Head of caudate nucleus (tissue), 42 donors: ENCODE data around the gene PPTC7.
"Not testable (repeated sequence)": the region's sequence is repeated elsewhere in the genome, so short reads cannot be mapped to it uniquely, and the experiment has no call there.

Experiments
- DNase-seq, 42 donors: peaks; one replicate each; pipeline versions ENCODE4 v3.0.0 to v3.0.0-alpha.2; 2020 to 2021; ENCODE audit warnings: mixed read lengths in 7 of 42
- intact Hi-C: fragments of 100-400 bp; cut with DNase I; formaldehyde crosslinking; loops from one replicate; pipeline ENCODE4 v1.15.0; 2022

PPTC7 gene

GRCh38 chr12:110545259-110545658 is 37.9 kb downstream of the PPTC7 start:
- intact Hi-C loops, DNase-seq: not testable (repeated sequence)

DNA sequence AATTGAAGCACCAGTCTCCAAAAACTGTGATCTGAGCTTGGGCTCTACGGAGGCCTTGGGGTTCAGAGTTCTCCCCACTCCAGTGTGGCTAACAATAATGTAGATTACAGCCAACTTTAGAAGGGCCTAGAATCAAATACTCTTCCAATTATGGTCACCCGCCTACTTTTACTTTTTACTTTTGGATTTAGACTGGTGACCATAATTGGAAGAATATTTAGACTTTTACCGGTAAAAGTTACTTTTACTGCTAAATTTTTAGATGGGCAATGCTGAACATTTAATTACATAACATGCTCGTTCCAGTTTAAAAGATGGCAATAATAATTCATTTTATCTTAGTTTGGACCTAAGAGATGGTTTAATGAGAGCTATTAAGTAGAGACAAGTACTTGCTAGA is 39.2 kb downstream of the PPTC7 start:
- no peak for DNase-seq
- intact Hi-C loops = no loop called here

GRCh38 chr12:110543252-110543959 is 39.7 kb downstream of the PPTC7 start:
- peak in 34 of 42 donors; percentile 7 to 77 (median 40) for DNase-seq
- intact Hi-C loops = no loop called here

DNA sequence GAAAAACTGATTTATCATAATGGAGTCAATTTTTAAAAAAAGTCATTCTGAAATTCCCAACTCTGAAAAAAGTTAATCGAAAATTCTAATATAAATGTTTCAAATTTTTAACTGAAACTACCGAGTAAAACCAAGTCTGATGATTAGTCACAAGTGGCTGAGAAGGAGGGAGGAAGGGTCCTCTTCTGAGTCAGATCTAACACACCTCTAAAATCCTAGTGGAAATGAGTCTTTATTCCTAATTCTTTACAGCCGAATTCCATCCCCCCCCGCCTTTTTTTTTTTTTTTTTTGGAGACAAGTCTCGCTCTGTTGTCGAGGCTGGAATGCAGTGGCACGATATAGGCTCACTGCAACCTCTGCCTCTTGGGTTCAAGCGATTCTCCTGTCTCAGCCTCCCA is 43.1 kb downstream of the PPTC7 start:
- intact Hi-C loops = no loop called here
- no peak for DNase-seq

- intact Hi-C loops = no loop called here
- no peak for DNase-seq
Observed at GRCh38 chr12:110538869-110539622, 44.1 kb downstream of the PPTC7 start.

DNA sequence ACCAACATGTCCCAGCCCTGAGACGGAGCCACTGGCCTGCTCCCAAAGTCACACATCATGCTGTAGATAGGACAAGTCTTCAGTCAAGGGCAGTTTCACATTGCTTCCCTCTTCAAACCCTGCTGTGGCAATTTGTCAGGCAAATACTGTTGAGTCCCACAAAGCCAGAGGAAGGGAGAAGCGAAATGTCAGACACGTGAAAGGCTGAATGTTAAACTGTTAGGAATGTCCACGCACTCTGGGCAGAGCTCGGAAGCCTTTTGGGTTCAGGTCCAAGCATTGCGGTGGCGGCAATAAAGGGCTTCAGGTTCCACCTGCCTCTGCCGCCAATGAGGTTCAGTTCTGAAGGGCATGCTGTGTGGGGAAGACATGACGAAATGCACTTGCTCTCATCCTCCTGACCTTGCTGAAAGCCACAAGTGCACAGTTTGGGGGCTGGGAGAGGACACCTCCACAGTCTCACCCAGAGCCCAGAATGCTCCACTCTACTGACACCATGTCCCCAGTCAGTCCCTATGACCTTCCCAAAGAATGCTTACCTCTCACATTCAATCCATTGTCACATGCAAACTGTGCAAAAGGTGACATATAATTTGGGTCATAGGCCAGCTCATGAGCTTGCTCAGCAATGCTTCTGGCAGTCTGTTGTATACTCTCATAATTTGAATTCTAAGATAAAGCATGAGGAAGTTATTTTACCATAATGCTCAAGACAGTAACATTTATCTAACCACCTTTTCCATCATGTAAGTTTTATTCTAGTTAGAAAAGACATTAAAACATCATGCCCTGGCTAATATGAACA is 45.3 kb downstream of the PPTC7 start:
- intact Hi-C loops = no loop called here
- DNase-seq = no peak

- intact Hi-C loops = no loop called here
- DNase-seq = no peak
Observed at GRCh38 chr12:110536834-110537604, 46.1 kb downstream of the PPTC7 start.

GRCh38 chr12:110534811-110535210 is 48.3 kb downstream of the PPTC7 start:
- intact Hi-C loops = no loop called here
- DNase-seq = no peak

DNA sequence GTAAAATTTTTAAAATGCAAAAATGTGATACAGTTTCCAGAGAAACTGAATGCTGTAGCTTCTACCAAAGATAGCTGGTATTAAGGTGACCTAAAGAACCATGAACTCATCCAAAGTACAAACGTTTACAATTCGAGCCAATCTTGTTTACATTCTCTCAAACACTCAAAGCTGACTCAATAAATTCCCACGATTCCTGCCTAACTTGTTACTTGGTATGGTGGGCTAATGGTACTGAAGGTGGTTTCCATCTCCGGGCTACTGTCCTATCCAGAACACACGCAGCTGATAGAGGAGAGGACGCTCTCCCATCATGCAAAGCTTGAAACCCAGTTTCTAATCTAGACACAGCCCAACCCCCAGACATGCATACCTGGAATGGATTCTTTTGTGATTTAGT is 49.5 kb downstream of the PPTC7 start:
- no peak for DNase-seq
- intact Hi-C loops = no loop called here

GRCh38 chr12:110532644-110533043 is 50.5 kb downstream of the PPTC7 start:
- intact Hi-C loops = no loop called here
- DNase-seq = no peak

DNA sequence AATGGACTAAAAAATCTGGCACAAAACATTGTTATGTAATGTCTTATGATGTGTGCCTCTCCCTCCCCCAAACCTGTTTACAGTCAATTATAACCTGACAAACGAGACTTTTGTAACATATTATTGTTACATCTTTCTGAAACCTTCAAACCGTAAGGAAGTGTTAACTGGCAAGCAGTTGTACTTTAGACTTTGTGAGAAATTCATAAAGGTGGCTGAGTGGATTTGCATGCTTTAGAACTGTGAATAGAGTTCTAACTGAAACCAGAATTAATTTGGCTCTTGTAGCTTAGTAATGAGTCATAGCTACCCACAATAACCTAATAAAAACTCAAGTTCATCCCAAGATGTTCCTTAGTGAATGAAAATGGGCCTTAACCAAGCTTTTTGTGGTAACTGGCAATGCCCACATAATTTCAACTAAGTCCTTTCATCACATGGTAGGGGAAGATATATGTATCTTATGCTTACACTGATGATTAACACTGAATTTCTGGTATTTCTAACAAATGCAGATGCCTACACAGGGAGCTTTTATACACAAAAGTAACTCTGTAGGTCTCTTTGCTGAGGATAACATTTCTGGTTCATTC is 51.3 kb downstream of the PPTC7 start:
- DNase-seq = no peak
- intact Hi-C loops = no loop called here

GRCh38 chr12:110530511-110530910 is 52.6 kb downstream of the PPTC7 start:
- no peak for DNase-seq
- intact Hi-C loops = no loop called here

DNA sequence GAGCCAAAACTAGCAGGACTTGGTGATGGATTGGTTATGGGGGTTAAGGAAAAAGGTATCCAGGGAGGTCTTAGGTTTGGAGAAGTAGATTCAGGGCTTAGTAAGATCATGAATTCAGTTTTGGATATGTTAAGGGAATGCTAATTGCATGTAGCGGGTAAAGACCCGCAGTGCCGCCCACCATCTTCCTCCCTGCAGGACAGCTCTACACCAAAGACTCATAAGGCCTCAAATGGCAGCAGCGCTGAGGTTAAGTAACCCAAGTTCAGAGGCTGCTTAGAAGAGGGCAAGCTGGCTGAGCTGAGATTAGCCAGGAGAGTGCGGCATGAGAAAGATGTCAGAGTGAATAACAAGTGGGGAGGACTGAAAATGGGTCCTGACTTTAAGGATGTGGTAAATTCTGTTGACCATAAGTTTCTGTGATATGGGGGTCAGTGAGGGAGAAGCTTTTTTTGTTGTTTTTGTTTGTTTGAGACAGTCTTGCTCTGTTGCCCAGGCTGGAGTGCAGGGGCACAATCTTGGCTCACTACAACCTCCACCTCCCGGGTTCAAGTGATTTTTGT is 54.8 kb downstream of the PPTC7 start:
- DNase-seq = no peak
- intact Hi-C loops = no loop called here

DNA sequence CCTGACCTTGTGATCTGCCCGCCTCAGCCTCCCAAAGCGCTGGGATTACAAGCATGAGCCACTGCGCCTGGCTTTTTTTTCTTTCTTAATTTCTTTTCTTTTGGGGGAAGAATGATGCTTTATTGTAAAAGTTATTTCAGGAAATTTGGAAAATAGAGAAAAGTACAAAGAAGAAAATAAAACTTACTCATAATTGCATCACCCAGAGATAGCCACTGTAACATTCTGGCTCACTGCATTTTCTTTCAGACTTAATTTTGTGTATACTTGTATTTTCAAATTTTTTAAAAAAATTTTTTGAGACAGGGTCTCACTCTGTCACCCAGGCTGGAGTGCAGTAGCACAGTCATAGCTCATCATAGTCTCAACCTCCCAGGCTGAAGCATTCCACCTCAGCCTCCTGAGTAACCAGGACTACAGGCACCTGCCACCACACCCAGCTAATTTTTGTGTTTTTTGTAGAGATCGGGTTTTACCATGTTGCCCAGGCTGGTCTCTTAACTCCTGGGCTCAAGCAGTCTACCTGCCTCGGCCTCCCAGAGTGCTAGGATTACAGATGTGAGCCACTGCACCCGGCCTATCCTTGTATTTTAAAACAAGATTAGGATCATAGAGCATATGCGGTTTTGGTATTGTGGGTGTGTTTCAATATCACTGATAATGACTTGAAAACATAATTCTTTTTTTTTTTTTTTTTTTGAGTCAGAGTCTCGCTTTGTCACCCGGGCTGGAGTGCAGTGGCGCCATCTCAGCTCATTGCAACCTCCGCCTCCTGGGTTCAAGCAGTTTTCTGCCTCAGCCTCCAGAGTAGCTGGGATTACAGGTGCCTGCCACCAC is 62.0 kb downstream of the PPTC7 start:
- DNase-seq, intact Hi-C loops: not testable (repeated sequence)

DNA sequence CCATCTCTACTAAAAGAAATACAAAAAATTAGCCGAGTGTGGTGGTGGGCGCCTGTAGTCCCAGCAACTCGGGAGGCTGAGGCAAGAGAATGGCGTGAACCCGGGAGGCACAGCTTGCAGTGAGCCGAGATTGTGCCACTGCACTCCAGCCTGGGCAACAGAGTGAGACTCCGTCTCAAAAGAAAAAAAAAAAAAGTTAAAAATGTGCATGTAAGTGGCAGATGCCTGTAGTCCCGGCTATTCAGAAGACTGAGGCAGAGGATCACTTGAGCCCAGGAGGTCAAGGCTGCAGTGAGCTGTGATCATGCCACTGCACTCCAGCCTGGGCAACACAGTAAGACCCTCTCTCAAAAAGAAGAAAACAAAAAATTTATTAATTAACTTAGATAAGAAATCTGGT is 65.1 kb downstream of the PPTC7 start:
- DNase-seq, intact Hi-C loops: not testable (repeated sequence)

- DNase-seq = no peak
- intact Hi-C loops = no loop called here
Observed at GRCh38 chr12:110516995-110517394, 66.1 kb downstream of the PPTC7 start.

- DNase-seq = no peak
- intact Hi-C loops = no loop called here
Observed at GRCh38 chr12:110514363-110514762, 68.8 kb downstream of the PPTC7 start.

GRCh38 chr12:110513842-110514241 is 69.3 kb downstream of the PPTC7 start:
- intact Hi-C loops = no loop called here
- no peak for DNase-seq
